ENCODE measurements around the gene GDNF.

DNA sequence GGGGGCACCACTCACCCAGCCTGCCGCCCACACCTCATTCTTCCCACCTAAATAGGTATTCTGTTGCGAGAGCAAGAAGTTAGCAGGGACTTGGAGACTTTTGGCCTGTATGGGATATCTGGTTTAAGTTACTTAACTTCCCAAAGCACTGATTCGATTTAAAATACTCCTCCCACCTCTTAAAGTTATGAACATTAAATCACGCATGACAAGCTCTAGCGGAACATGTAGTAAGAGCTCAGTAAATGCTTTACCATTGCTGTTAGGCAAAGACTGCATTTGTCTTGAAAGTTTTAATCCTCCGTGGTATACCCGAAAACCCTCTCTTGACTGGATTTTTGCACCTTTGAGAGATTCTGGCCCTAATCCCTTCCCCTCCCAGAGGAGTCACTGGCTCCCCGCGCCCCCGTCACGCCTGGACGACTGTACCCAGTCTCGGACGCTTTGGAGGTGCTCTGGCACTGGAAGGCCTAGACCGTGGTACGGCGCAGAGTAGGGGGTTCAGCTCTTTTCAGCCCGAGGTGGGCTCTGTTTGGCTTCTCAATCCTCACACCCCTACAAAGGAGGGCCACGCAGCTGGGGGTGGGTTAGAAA lies 4.4 kb downstream of the GDNF start:
- TF ChIP-seq POLR2A (IDR thresholded peaks at IDR 0.05; ENCODE audit: low read length) (no peak), GATA1 (IDR thresholded peaks at IDR 0.05; ENCODE audit: low read depth, low read length) (no peak)
